WTC11 (cell line): ENCODE measurements around the gene PWP1. TPM values are rescaled to one million over a fixed set of nuclear protein-coding genes. Genes with fewer than 3 reads are reported as not detected.

ENCODE experiments used
- ATAC-seq: fragments of 200-7000 bp; cut with Tn5 transposase; 2 replicates; pipeline ENCODE4 v1.10.0; 2021; ENCODE audit warnings: mild to moderate bottlenecking, moderate library complexity
- CTCF ChIA-PET: fragments of 300-600 bp; sonication (Branson Sonifier 250); formaldehyde crosslinking; loops from one replicate; lab custom pipeline; 2021; ENCODE audit warnings: antibody characterized with exemption; lab: Charles Lee
- POLR2A ChIA-PET: fragments of 350-600 bp; sonication (Branson Sonifier 250); formaldehyde crosslinking; loops from one replicate; lab custom pipeline; 2021; ENCODE audit warnings: antibody characterized with exemption; lab: Charles Lee
- DNase-seq: peaks from one replicate; pipeline ENCODE4 v3.0.0; 2021; ENCODE audit warnings: low spot score
- H3K27ac Mint-ChIP-seq: 2 replicates; pipeline ENCODE4 v1.8.0; 2021; ENCODE audit warnings: mixed read lengths
- H3K27me3 Mint-ChIP-seq: 2 replicates; pipeline ENCODE4 v1.8.0; 2021; ENCODE audit warnings: low read depth, mild to moderate bottlenecking, moderate library complexity, mixed read lengths
- H3K36me3 Mint-ChIP-seq: 2 replicates; pipeline ENCODE4 v1.8.0; 2021; ENCODE audit warnings: mixed read lengths
- H3K4me1 Mint-ChIP-seq: 2 replicates; pipeline ENCODE4 v1.8.0; 2022; ENCODE audit warnings: mixed read lengths
- H3K4me3 Mint-ChIP-seq: 2 replicates; pipeline ENCODE4 v1.8.0; 2021; ENCODE audit warnings: mild to moderate bottlenecking, moderate library complexity, mixed read lengths
- H3K9me3 Mint-ChIP-seq: 2 replicates; pipeline ENCODE4 v1.8.0; 2021; ENCODE audit warnings: mixed read lengths
- E2F1 ChIP-seq: sonication (generic); formaldehyde crosslinking; IDR thresholded peaks from 2 replicates; pipeline ENCODE4 v1.8.0; 2022; ENCODE audit warnings: mild to moderate bottlenecking, missing genetic modification reagents
- FOXJ3 ChIP-seq: sonication (generic); formaldehyde crosslinking; IDR thresholded peaks from 2 replicates; pipeline ENCODE4 v1.9.0; 2021; ENCODE audit warnings: missing genetic modification reagents, mild to moderate bottlenecking, borderline replicate concordance
- GABPB1 ChIP-seq: sonication (generic); formaldehyde crosslinking; IDR thresholded peaks from 2 replicates; pipeline ENCODE4 v1.8.1; 2023; ENCODE audit warnings: mild to moderate bottlenecking, missing genetic modification reagents
- HMGXB4 ChIP-seq: sonication (generic); formaldehyde crosslinking; IDR thresholded peaks from 2 replicates; pipeline ENCODE4 v1.8.1; 2023; ENCODE audit warnings: mild to moderate bottlenecking, moderate library complexity, missing genetic modification reagents
- IRF1 ChIP-seq: sonication (generic); formaldehyde crosslinking; IDR thresholded peaks from 2 replicates; pipeline ENCODE4 v1.8.0; 2023; ENCODE audit warnings: missing genetic modification reagents
- IRF2 ChIP-seq: sonication (generic); formaldehyde crosslinking; IDR thresholded peaks from 2 replicates; pipeline ENCODE4 v1.8.0; 2022; ENCODE audit warnings: low read depth, missing genetic modification reagents, borderline replicate concordance
- JUN ChIP-seq: sonication (generic); formaldehyde crosslinking; IDR thresholded peaks from 2 replicates; pipeline ENCODE4 v1.8.0; 2023; ENCODE audit warnings: mild to moderate bottlenecking, missing genetic modification reagents
- NFYB ChIP-seq: sonication (generic); formaldehyde crosslinking; conservative IDR thresholded peaks from 2 replicates; pipeline ENCODE4 v1.8.0; 2022; ENCODE audit warnings: low read depth, missing genetic modification reagents
- NR2C2 ChIP-seq: sonication (generic); formaldehyde crosslinking; IDR thresholded peaks from 2 replicates; pipeline ENCODE4 v1.8.0; 2022; ENCODE audit warnings: mild to moderate bottlenecking, missing genetic modification reagents
- NR3C1 ChIP-seq: sonication (generic); formaldehyde crosslinking; conservative IDR thresholded peaks from 2 replicates; pipeline ENCODE4 v1.8.1; 2023; ENCODE audit warnings: low read depth, mild to moderate bottlenecking, missing genetic modification reagents
- SP1 ChIP-seq: sonication (generic); formaldehyde crosslinking; conservative IDR thresholded peaks from 2 replicates; pipeline ENCODE4 v1.8.1; 2022; ENCODE audit warnings: missing genetic modification reagents
- TCF7 ChIP-seq: sonication (generic); formaldehyde crosslinking; IDR thresholded peaks from 2 replicates; pipeline ENCODE4 v1.8.0; 2022; ENCODE audit warnings: mild to moderate bottlenecking, low read depth, missing genetic modification reagents, moderate library complexity
- TEAD1 ChIP-seq: sonication (generic); formaldehyde crosslinking; IDR thresholded peaks from 2 replicates; pipeline ENCODE4 v1.8.0; 2022; ENCODE audit warnings: mild to moderate bottlenecking, missing genetic modification reagents
- TEAD4 ChIP-seq: sonication (generic); formaldehyde crosslinking; IDR thresholded peaks from 2 replicates; pipeline ENCODE4 v1.8.0; 2022; ENCODE audit warnings: mild to moderate bottlenecking, missing genetic modification reagents
- ZBTB21 ChIP-seq: sonication (generic); formaldehyde crosslinking; IDR thresholded peaks from 2 replicates; pipeline ENCODE4 v1.8.1; 2023; ENCODE audit warnings: mild to moderate bottlenecking, missing genetic modification reagents, borderline replicate concordance
- ZMAT4 ChIP-seq: fragments of 250-450 bp; sonication (Bioruptor Pico); IDR thresholded peaks from 2 replicates; pipeline ENCODE4 v1.9.0; 2021; ENCODE audit warnings: mild to moderate bottlenecking
- ZNF263 ChIP-seq: sonication (generic); formaldehyde crosslinking; IDR thresholded peaks from 2 replicates; pipeline ENCODE4 v1.8.1; 2022; ENCODE audit warnings: low read depth, mild to moderate bottlenecking, moderate library complexity, missing genetic modification reagents
- ZNF396 ChIP-seq: fragments of 250-450 bp; sonication (Bioruptor Pico); IDR thresholded peaks from 2 replicates; pipeline ENCODE4 v1.8.0; 2021; ENCODE audit warnings: mild to moderate bottlenecking, moderate library complexity, borderline replicate concordance
- ZNF416 ChIP-seq: fragments of 250-450 bp; sonication (Bioruptor Pico); IDR thresholded peaks from 2 replicates; pipeline ENCODE4 v1.9.0; 2021; ENCODE audit warnings: mild to moderate bottlenecking, inconsistent platforms
- ZNF671 ChIP-seq: fragments of 250-450 bp; sonication (Bioruptor Pico); IDR thresholded peaks from 2 replicates; pipeline ENCODE4 v1.8.0; 2021; ENCODE audit warnings: mild to moderate bottlenecking
- total RNA-seq: library from RNA; stranded (reverse); gene quantifications from 3 replicates; pipeline ENCODE4 v1.2.3, GENCODE V29; 2021
- TF ChIP-seq, protein P1 (sequence below): sonication (generic); formaldehyde crosslinking; IDR thresholded peaks from 2 replicates; pipeline ENCODE4 v1.8.1; 2022; ENCODE audit warnings: mild to moderate bottlenecking, moderate library complexity, missing genetic modification reagents
- TF ChIP-seq, protein P2 (sequence below): sonication (generic); formaldehyde crosslinking; IDR thresholded peaks from 2 replicates; pipeline ENCODE4 v1.8.1; 2022; ENCODE audit warnings: missing genetic modification reagents, borderline replicate concordance
- TF ChIP-seq, protein P3 (sequence below): sonication (generic); formaldehyde crosslinking; conservative IDR thresholded peaks from 2 replicates; pipeline ENCODE4 v1.8.1; 2023; ENCODE audit warnings: mild to moderate bottlenecking, low read depth, missing genetic modification reagents, moderate library complexity

Gene PWP1
- total RNA-seq, 1 experiment from 2014 or later: 54.2 TPM

DNA sequence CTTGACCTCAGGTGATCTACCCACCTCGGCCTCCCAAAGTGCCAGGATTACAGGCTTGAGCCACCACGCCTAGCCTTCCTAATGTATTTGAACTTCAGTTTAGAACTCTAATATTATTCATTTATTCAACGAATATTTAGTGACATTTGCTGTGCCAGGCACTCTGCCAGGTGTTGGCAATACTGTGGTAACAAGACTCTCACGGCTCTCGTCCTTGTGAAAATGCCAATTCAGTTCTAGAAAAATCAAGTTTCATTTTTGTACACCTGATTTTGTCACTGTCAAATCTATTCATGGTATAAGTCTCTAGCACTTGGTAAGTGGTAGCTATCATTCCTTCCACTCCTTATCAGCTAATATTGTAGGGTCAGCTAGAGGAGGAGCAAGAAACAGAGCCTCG, 6.3 kb upstream of the PWP1 start:
- Mint-ChIP-seq H3K4me3 (no peak overlapping the region), H3K27ac (no peak overlapping the region), H3K27me3 (peaks cover 24% of the 10 kb centered on the region), H3K36me3 (no peaks in the 10 kb centered on the region), H3K9me3 (0 out of 2 replicates have a peak, but pooled peaks cover 4% of the 10 kb centered on the region), H3K4me1 (no peaks in the 10 kb centered on the region)
- no peak for ATAC-seq
- ChIA-PET CTCF (interaction anchor here (4.0 kb wide), 1 partner anchor 8 kb away, joined by 42 read pairs; no protein-coding TSS in a partner anchor), POLR2A (no interaction called here)
- DNase-seq: no peak
- TF ChIP-seq NR2C2 (CRISPR knock-in tag) (no peak), ZNF263 (CRISPR knock-in tag) (no peak), NR3C1 (CRISPR knock-in tag) (no peak), ZNF416 (CRISPR knock-in tag) (no peak), NFYB (CRISPR knock-in tag) (no peak)

- ATAC-seq (no peak), DNase-seq (no peak)
- Mint-ChIP-seq H3K4me1 (peaks cover 10% of the 10 kb centered on the region), H3K4me3 (no peak overlapping the region), H3K9me3 (0 out of 2 replicates have a peak, but pooled peaks cover 4% of the 10 kb centered on the region), H3K27ac (no peak overlapping the region), H3K27me3 (peaks cover 24% of the 10 kb centered on the region), H3K36me3 (no peaks in the 10 kb centered on the region)
- POLR2A ChIA-PET: no interaction called here
- CTCF ChIA-PET: interaction anchor here (1.1 to 4.0 kb wide), 3 partner anchors 10 to 204 kb away, joined by 3 to 42 read pairs (median 4); no protein-coding TSS in a partner anchor
- TF ChIP-seq SP1 (CRISPR knock-in tag) (no peak), IRF2 (CRISPR knock-in tag) (no peak), E2F1 (CRISPR knock-in tag) (no peak), ZNF396 (CRISPR knock-in tag) (no peak), TCF7 (CRISPR knock-in tag) (no peak), TEAD1 (CRISPR knock-in tag) (no peak), ZNF671 (CRISPR knock-in tag) (no peak), NR2C2 (CRISPR knock-in tag) (no peak), JUN (no peak), FOXJ3 (CRISPR knock-in tag) (no peak), IRF1 (CRISPR knock-in tag) (no peak), GABPB1 (no peak), NR3C1 (CRISPR knock-in tag) (no peak), HMGXB4 (CRISPR knock-in tag) (no peak), TEAD4 (CRISPR knock-in tag) (no peak), ZBTB21 (CRISPR knock-in tag) (no peak), ZMAT4 (CRISPR knock-in tag) (no peak)
- TF ChIP-seq, protein P1, sequence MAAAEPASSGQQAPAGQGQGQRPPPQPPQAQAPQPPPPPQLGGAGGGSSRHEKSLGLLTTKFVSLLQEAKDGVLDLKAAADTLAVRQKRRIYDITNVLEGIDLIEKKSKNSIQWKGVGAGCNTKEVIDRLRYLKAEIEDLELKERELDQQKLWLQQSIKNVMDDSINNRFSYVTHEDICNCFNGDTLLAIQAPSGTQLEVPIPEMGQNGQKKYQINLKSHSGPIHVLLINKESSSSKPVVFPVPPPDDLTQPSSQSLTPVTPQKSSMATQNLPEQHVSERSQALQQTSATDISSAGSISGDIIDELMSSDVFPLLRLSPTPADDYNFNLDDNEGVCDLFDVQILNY (CRISPR knock-in tag): no peak
- TF ChIP-seq, protein P2, sequence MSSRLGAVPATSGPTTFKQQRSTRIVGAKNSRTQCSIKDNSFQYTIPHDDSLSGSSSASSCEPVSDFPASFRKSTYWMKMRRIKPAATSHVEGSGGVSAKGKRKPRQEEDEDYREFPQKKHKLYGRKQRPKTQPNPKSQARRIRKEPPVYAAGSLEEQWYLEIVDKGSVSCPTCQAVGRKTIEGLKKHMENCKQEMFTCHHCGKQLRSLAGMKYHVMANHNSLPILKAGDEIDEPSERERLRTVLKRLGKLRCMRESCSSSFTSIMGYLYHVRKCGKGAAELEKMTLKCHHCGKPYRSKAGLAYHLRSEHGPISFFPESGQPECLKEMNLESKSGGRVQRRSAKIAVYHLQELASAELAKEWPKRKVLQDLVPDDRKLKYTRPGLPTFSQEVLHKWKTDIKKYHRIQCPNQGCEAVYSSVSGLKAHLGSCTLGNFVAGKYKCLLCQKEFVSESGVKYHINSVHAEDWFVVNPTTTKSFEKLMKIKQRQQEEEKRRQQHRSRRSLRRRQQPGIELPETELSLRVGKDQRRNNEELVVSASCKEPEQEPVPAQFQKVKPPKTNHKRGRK: no peak
- TF ChIP-seq, protein P3, sequence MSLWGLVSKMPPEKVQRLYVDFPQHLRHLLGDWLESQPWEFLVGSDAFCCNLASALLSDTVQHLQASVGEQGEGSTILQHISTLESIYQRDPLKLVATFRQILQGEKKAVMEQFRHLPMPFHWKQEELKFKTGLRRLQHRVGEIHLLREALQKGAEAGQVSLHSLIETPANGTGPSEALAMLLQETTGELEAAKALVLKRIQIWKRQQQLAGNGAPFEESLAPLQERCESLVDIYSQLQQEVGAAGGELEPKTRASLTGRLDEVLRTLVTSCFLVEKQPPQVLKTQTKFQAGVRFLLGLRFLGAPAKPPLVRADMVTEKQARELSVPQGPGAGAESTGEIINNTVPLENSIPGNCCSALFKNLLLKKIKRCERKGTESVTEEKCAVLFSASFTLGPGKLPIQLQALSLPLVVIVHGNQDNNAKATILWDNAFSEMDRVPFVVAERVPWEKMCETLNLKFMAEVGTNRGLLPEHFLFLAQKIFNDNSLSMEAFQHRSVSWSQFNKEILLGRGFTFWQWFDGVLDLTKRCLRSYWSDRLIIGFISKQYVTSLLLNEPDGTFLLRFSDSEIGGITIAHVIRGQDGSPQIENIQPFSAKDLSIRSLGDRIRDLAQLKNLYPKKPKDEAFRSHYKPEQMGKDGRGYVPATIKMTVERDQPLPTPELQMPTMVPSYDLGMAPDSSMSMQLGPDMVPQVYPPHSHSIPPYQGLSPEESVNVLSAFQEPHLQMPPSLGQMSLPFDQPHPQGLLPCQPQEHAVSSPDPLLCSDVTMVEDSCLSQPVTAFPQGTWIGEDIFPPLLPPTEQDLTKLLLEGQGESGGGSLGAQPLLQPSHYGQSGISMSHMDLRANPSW (CRISPR knock-in tag): no peak
Observed at GRCh38 chr12:107681455-107681835, 4.2 kb upstream of the PWP1 start.
